Measurements from ENCODE around the gene TERT.

Gene TERT

DNA sequence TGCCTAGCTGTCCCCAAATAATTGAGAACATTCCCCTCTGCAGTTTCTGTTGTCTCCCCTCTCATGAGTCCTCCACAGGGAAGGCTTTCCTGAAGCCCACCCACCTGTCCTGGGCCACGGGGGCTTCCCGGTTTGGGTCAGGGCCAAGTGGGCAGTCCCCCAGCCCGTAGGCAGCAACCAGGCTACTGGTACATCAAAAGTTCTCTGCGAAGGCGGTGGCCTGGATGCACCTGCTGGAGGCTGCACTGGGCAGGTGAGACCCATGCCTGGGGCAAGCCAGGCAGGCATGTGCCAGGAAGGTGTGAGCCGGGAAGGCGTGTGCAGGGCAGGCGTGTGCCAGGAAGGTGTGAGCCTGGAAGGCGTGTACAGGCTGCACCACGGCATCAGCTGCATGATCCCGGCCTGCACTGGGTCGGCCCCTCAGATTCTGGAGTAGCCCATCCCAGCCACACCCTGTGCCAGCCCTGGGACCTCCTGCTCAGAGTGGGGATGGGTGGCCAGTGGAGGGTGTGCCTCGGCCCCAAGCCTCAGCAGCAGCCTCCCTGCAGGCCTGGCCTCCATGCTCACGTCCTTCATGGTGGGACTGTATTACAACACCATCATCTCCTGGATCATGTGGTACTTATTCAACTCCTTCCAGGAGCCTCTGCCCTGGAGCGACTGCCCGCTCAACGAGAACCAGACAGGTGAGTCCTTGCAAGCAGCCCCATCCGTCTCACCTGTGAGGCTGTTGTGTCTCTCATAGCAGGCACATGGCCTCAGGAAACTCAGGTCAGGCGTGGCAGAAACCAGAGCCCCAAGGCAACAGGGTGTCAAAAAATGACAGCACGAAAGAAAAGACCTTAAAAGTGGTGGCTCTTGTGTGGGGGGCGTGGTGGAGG, 84.7 kb downstream of the TERT start:
- no peaks in the 10 kb centered on the region for H3K27me3 ChIP-seq (ENCODE audit: low read depth, low read length)
- H3K9me3 ChIP-seq (ENCODE audit: control insufficient read depth in 1 of 2, low read length in 2 of 2): no peaks in the 10 kb centered on the region
- no peaks in the 10 kb centered on the region for H3K4me1 ChIP-seq (ENCODE audit: control insufficient read depth in 1 of 2, insufficient read depth in 2 of 2, low read length in 2 of 2)
- no peaks in the 10 kb centered on the region for H3K36me3 ChIP-seq (ENCODE audit: control insufficient read depth in 1 of 2, insufficient read depth in 2 of 2, low read length in 2 of 2)
- H3K4me3 ChIP-seq (ENCODE audit: low read depth in 1 of 2, low read length in 2 of 2): no peak overlapping the region
- no peak overlapping the region for H3K27ac ChIP-seq (ENCODE audit: low read length)

GRCh38 chr5:1209489-1209852, 85.4 kb downstream of the TERT start:
- H3K27ac ChIP-seq (ENCODE audit: low read length): no peak overlapping the region
- H3K4me3 ChIP-seq (ENCODE audit: low read depth in 1 of 2, low read length in 2 of 2): no peak overlapping the region
- no peaks in the 10 kb centered on the region for H3K9me3 ChIP-seq (ENCODE audit: control insufficient read depth in 1 of 2, low read length in 2 of 2)
- no peaks in the 10 kb centered on the region for H3K36me3 ChIP-seq (ENCODE audit: control insufficient read depth in 1 of 2, insufficient read depth in 2 of 2, low read length in 2 of 2)
- H3K4me1 ChIP-seq (ENCODE audit: control insufficient read depth in 1 of 2, insufficient read depth in 2 of 2, low read length in 2 of 2): peaks cover 0 to 5% of the 10 kb centered on the region in 2 donors
- H3K27me3 ChIP-seq (ENCODE audit: low read depth, low read length): no peaks in the 10 kb centered on the region

DNA sequence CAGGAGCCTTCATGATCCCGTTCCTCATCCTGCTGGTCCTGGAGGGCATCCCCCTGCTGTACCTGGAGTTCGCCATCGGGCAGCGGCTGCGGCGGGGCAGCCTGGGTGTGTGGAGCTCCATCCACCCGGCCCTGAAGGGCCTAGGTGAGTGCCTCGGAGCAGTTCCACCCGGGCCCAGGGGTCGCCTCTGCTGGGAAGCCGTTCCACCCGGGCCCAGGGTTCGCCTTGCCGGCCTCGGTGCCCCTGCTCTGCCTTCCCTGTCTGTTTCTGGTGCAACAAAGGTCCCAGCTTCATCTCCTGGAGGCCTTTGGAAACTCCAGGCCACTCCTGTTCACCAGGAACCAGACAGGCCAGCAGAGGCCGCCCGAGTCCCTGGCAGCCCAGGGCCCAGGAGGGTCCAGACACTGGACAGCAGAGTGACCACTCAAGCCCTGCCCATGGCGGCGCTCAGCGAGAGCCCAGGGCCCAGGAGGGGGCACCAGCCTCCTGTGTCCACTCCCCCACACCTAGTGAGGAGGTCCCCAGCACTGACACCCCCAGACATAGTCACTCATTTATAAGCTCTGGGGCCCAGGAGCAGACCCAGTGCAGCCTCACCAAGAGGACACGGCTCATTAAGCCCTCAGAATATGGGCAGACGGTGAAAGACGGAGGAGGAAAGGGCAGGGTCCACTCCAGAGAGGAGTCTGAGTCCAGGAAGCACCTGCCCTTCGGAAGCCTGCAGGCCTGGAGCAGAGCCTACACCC, 86.0 kb downstream of the TERT start:
- Histone ChIP-seq H3K27ac (ENCODE audit: low read length) (no peak overlapping the region), H3K4me1 (ENCODE audit: control insufficient read depth in 1 of 2, insufficient read depth in 2 of 2, low read length in 2 of 2) (peaks cover 0 to 5% of the 10 kb centered on the region in 2 donors), H3K27me3 (ENCODE audit: low read depth, low read length) (no peaks in the 10 kb centered on the region)

GRCh38 chr5:1208221-1208742, 86.6 kb downstream of the TERT start:
- Histone ChIP-seq H3K27me3 (ENCODE audit: low read depth, low read length) (no peaks in the 10 kb centered on the region), H3K4me1 (ENCODE audit: control insufficient read depth in 1 of 2, insufficient read depth in 2 of 2, low read length in 2 of 2) (peaks cover 0 to 5% of the 10 kb centered on the region in 2 donors), H3K27ac (ENCODE audit: low read length) (no peak overlapping the region), H3K9me3 (ENCODE audit: control insufficient read depth in 1 of 2, low read length in 2 of 2) (no peaks in the 10 kb centered on the region), H3K36me3 (ENCODE audit: control insufficient read depth in 1 of 2, insufficient read depth in 2 of 2, low read length in 2 of 2) (no peaks in the 10 kb centered on the region), H3K4me3 (ENCODE audit: low read depth in 1 of 2, low read length in 2 of 2) (no peak overlapping the region)

More for the DNA sequence above, 86.0 kb downstream of the TERT start:
- Histone ChIP-seq H3K9me3 (ENCODE audit: control insufficient read depth in 1 of 2, low read length in 2 of 2) (no peaks in the 10 kb centered on the region), H3K4me3 (ENCODE audit: low read depth in 1 of 2, low read length in 2 of 2) (no peak overlapping the region), H3K36me3 (ENCODE audit: control insufficient read depth in 1 of 2, insufficient read depth in 2 of 2, low read length in 2 of 2) (no peaks in the 10 kb centered on the region)

DNA sequence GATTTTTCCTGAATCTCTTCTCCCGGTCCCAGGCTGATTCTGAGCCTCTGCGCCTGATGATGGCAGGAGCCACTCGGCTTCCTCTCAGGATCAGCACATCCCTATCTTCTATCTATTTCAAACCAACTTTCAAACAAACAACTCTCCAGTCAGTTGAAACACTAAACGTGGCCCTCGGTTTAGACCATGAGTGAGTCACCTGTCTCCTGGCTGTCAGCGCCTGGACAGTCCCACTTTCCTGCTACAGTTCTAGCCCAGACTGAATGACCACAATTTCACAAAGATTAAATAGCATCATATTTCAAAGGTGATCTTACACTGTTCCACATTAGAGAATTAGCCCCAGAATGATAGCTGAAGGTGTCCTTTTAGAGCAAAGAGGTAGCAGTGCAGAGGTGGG, 87.3 kb downstream of the TERT start:
- Histone ChIP-seq H3K27ac (ENCODE audit: low read length) (no peak overlapping the region), H3K36me3 (ENCODE audit: control insufficient read depth in 1 of 2, insufficient read depth in 2 of 2, low read length in 2 of 2) (no peaks in the 10 kb centered on the region), H3K9me3 (ENCODE audit: control insufficient read depth in 1 of 2, low read length in 2 of 2) (no peaks in the 10 kb centered on the region), H3K27me3 (ENCODE audit: low read depth, low read length) (no peaks in the 10 kb centered on the region), H3K4me1 (ENCODE audit: control insufficient read depth in 1 of 2, insufficient read depth in 2 of 2, low read length in 2 of 2) (peaks cover 0 to 5% of the 10 kb centered on the region in 2 donors), H3K4me3 (ENCODE audit: low read depth in 1 of 2, low read length in 2 of 2) (no peak overlapping the region)

GRCh38 chr5:1206521-1207412, 88.1 kb downstream of the TERT start:
- no peak overlapping the region for H3K27ac ChIP-seq (ENCODE audit: low read length)
- no peaks in the 10 kb centered on the region for H3K36me3 ChIP-seq (ENCODE audit: control insufficient read depth in 1 of 2, insufficient read depth in 2 of 2, low read length in 2 of 2)
- H3K4me1 ChIP-seq (ENCODE audit: control insufficient read depth in 1 of 2, insufficient read depth in 2 of 2, low read length in 2 of 2): peaks cover 0 to 5% of the 10 kb centered on the region in 2 donors
- H3K9me3 ChIP-seq (ENCODE audit: control insufficient read depth in 1 of 2, low read length in 2 of 2): no peaks in the 10 kb centered on the region
- H3K4me3 ChIP-seq (ENCODE audit: low read depth in 1 of 2, low read length in 2 of 2): no peak overlapping the region
- H3K27me3 ChIP-seq (ENCODE audit: low read depth, low read length): no peaks in the 10 kb centered on the region

GRCh38 chr5:1205255-1206180, 89.3 kb downstream of the TERT start:
- no peaks in the 10 kb centered on the region for H3K9me3 ChIP-seq (ENCODE audit: control insufficient read depth in 1 of 2, low read length in 2 of 2)
- no peak overlapping the region for H3K27ac ChIP-seq (ENCODE audit: low read length)
- H3K27me3 ChIP-seq (ENCODE audit: low read depth, low read length): no peaks in the 10 kb centered on the region
- peaks cover 0 to 5% of the 10 kb centered on the region in 2 donors for H3K4me1 ChIP-seq (ENCODE audit: control insufficient read depth in 1 of 2, insufficient read depth in 2 of 2, low read length in 2 of 2)
- no peak overlapping the region for H3K4me3 ChIP-seq (ENCODE audit: low read depth in 1 of 2, low read length in 2 of 2)
- H3K36me3 ChIP-seq (ENCODE audit: control insufficient read depth in 1 of 2, insufficient read depth in 2 of 2, low read length in 2 of 2): no peaks in the 10 kb centered on the region

GRCh38 chr5:1204693-1205242, 90.1 kb downstream of the TERT start:
- Histone ChIP-seq H3K4me3 (ENCODE audit: low read depth in 1 of 2, low read length in 2 of 2) (no peak overlapping the region), H3K36me3 (ENCODE audit: control insufficient read depth in 1 of 2, insufficient read depth in 2 of 2, low read length in 2 of 2) (no peaks in the 10 kb centered on the region), H3K27me3 (ENCODE audit: low read depth, low read length) (no peaks in the 10 kb centered on the region), H3K4me1 (ENCODE audit: control insufficient read depth in 1 of 2, insufficient read depth in 2 of 2, low read length in 2 of 2) (peaks cover 0 to 5% of the 10 kb centered on the region in 2 donors), H3K27ac (ENCODE audit: low read length) (no peak overlapping the region), H3K9me3 (ENCODE audit: control insufficient read depth in 1 of 2, low read length in 2 of 2) (no peaks in the 10 kb centered on the region)

DNA sequence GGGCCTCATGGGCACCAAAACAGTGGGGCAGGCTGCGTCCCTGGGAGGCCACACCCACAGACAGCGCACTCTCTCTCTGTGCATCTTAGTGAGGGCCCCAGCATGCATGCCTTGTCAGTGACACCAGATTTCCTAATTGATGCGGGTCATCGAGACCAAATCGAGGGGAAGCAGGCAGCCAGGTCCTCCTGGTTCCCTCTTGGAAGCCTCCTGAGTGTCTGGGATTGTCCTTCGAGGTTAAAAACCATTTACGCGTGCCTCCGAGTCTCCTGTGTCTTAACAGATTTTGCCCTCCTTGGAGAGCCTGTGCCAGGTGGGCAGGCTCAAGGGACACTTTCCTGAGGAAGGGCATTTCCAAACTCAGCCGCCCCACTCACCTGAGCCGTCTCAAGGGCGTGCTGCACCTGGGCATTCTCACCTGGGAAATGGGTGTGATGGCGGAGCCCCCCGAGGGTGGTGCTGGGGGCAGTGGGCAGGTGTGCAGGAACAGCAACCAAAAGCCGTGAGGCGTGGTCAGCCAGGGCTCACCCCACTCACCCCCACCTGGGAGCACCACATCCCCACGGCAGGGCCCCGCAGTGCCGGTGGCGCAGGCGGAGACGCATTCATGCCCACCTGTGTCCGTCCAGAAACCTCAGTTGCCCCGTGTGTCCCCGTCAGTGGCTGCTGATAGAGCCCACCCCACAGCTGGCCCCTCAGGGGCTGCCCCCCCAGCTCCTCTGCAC, 90.7 kb downstream of the TERT start:
- Histone ChIP-seq H3K4me1 (ENCODE audit: control insufficient read depth in 1 of 2, insufficient read depth in 2 of 2, low read length in 2 of 2) (peaks cover 0 to 5% of the 10 kb centered on the region in 2 donors), H3K4me3 (ENCODE audit: low read depth in 1 of 2, low read length in 2 of 2) (no peak overlapping the region), H3K9me3 (ENCODE audit: control insufficient read depth in 1 of 2, low read length in 2 of 2) (no peaks in the 10 kb centered on the region), H3K27me3 (ENCODE audit: low read depth, low read length) (peaks cover 6% of the 10 kb centered on the region), H3K27ac (ENCODE audit: low read length) (no peak overlapping the region), H3K36me3 (ENCODE audit: control insufficient read depth in 1 of 2, insufficient read depth in 2 of 2, low read length in 2 of 2) (no peaks in the 10 kb centered on the region)
